ENCODE measurements around the gene SYT15. TPM values are rescaled to one million over a fixed set of nuclear protein-coding genes. Genes with fewer than 3 reads are reported as not detected.

Gene SYT15
- polyA plus RNA-seq, 2 donors, result 1.2 to 2.1 TPM

GRCh38 chr10:46544989-46545791 is 33.7 kb upstream of the SYT15 start:
- 54 to 56% methylated on average over 3 of the region's 3 CpGs for WGBS, 2 donors
- H3K27ac ChIP-seq (ENCODE audit: low read depth in 2 of 2, low read length in 1 of 2), result peak overlapping the region in 1 of 2 donors; percentile 45
- H3K4me3 ChIP-seq (ENCODE audit: low read depth in 1 of 2, low read length in 2 of 2), result no peak overlapping the region
- H3K27me3 ChIP-seq (ENCODE audit: control insufficient read depth in 1 of 2, insufficient read depth in 2 of 2, low read length in 2 of 2), result no peaks in the 10 kb centered on the region
- H3K9me3 ChIP-seq (ENCODE audit: control insufficient read depth in 2 of 2, insufficient read depth in 1 of 2, low read depth in 1 of 2, low read length in 1 of 2), result no peaks in the 10 kb centered on the region
- peaks cover 12 to 22% of the 10 kb centered on the region in 2 donors for H3K4me1 ChIP-seq (ENCODE audit: control insufficient read depth in 2 of 2, insufficient read depth in 2 of 2, low read length in 1 of 2)
- peaks cover 0 to 4% of the 10 kb centered on the region in 2 donors for H3K36me3 ChIP-seq (ENCODE audit: control insufficient read depth in 2 of 2, insufficient read depth in 2 of 2, low read length in 1 of 2)

- Histone ChIP-seq H3K27me3 (ENCODE audit: control insufficient read depth in 1 of 2, insufficient read depth in 2 of 2, low read length in 2 of 2) (no peaks in the 10 kb centered on the region), H3K4me3 (ENCODE audit: low read depth in 1 of 2, low read length in 2 of 2) (no peak overlapping the region), H3K4me1 (ENCODE audit: control insufficient read depth in 2 of 2, insufficient read depth in 2 of 2, low read length in 1 of 2) (peaks cover 9 to 22% of the 10 kb centered on the region in 2 donors), H3K36me3 (ENCODE audit: control insufficient read depth in 2 of 2, insufficient read depth in 2 of 2, low read length in 1 of 2) (peaks cover 0 to 7% of the 10 kb centered on the region in 2 donors), H3K9me3 (ENCODE audit: control insufficient read depth in 2 of 2, insufficient read depth in 1 of 2, low read depth in 1 of 2, low read length in 1 of 2) (no peaks in the 10 kb centered on the region), H3K27ac (ENCODE audit: low read depth in 2 of 2, low read length in 1 of 2) (no peak overlapping the region)
- WGBS, 2 donors, result 80% methylated on average over 5 of the region's 5 CpGs
Observed at GRCh38 chr10:46545861-46546590, 32.9 kb upstream of the SYT15 start.

- peaks cover 0 to 7% of the 10 kb centered on the region in 2 donors for H3K36me3 ChIP-seq (ENCODE audit: control insufficient read depth in 2 of 2, insufficient read depth in 2 of 2, low read length in 1 of 2)
- no peaks in the 10 kb centered on the region for H3K9me3 ChIP-seq (ENCODE audit: control insufficient read depth in 2 of 2, insufficient read depth in 1 of 2, low read depth in 1 of 2, low read length in 1 of 2)
- no peak overlapping the region for H3K27ac ChIP-seq (ENCODE audit: low read depth in 2 of 2, low read length in 1 of 2)
- H3K27me3 ChIP-seq (ENCODE audit: control insufficient read depth in 1 of 2, insufficient read depth in 2 of 2, low read length in 2 of 2), result no peaks in the 10 kb centered on the region
- 59 to 67% methylated on average over 11 of the region's 11 CpGs for WGBS, 2 donors
- H3K4me1 ChIP-seq (ENCODE audit: control insufficient read depth in 2 of 2, insufficient read depth in 2 of 2, low read length in 1 of 2), result peaks cover 5 to 22% of the 10 kb centered on the region in 2 donors
- no peak overlapping the region for H3K4me3 ChIP-seq (ENCODE audit: low read depth in 1 of 2, low read length in 2 of 2)
Observed at GRCh38 chr10:46546591-46547540, 32.1 kb upstream of the SYT15 start.

- H3K9me3 ChIP-seq (ENCODE audit: control insufficient read depth in 2 of 2, insufficient read depth in 1 of 2, low read depth in 1 of 2, low read length in 1 of 2), result no peaks in the 10 kb centered on the region
- no peaks in the 10 kb centered on the region for H3K27me3 ChIP-seq (ENCODE audit: control insufficient read depth in 1 of 2, insufficient read depth in 2 of 2, low read length in 2 of 2)
- 69 to 73% methylated on average over 11 of the region's 11 CpGs for WGBS, 2 donors
- no peak overlapping the region for H3K4me3 ChIP-seq (ENCODE audit: low read depth in 1 of 2, low read length in 2 of 2)
- H3K4me1 ChIP-seq (ENCODE audit: control insufficient read depth in 2 of 2, insufficient read depth in 2 of 2, low read length in 1 of 2), result peaks cover 3 to 23% of the 10 kb centered on the region in 2 donors
- no peak overlapping the region for H3K27ac ChIP-seq (ENCODE audit: low read depth in 2 of 2, low read length in 1 of 2)
- peaks cover 0 to 7% of the 10 kb centered on the region in 2 donors for H3K36me3 ChIP-seq (ENCODE audit: control insufficient read depth in 2 of 2, insufficient read depth in 2 of 2, low read length in 1 of 2)
Observed at GRCh38 chr10:46547541-46548497, 31.1 kb upstream of the SYT15 start.

GRCh38 chr10:46548498-46549090 is 30.3 kb upstream of the SYT15 start:
- H3K27me3 ChIP-seq (ENCODE audit: control insufficient read depth in 1 of 2, insufficient read depth in 2 of 2, low read length in 2 of 2), result no peaks in the 10 kb centered on the region
- H3K27ac ChIP-seq (ENCODE audit: low read depth in 2 of 2, low read length in 1 of 2), result no peak overlapping the region
- H3K4me3 ChIP-seq (ENCODE audit: low read depth in 1 of 2, low read length in 2 of 2), result no peak overlapping the region
- WGBS, 2 donors, result 69 to 72% methylated on average over 7 of the region's 7 CpGs
- H3K36me3 ChIP-seq (ENCODE audit: control insufficient read depth in 2 of 2, insufficient read depth in 2 of 2, low read length in 1 of 2), result peaks cover 0 to 9% of the 10 kb centered on the region in 2 donors
- H3K9me3 ChIP-seq (ENCODE audit: control insufficient read depth in 2 of 2, insufficient read depth in 1 of 2, low read depth in 1 of 2, low read length in 1 of 2), result no peaks in the 10 kb centered on the region
- H3K4me1 ChIP-seq (ENCODE audit: control insufficient read depth in 2 of 2, insufficient read depth in 2 of 2, low read length in 1 of 2), result peaks cover 3 to 23% of the 10 kb centered on the region in 2 donors

- no peaks in the 10 kb centered on the region for H3K9me3 ChIP-seq (ENCODE audit: control insufficient read depth in 2 of 2, insufficient read depth in 1 of 2, low read depth in 1 of 2, low read length in 1 of 2)
- peaks cover 0 to 9% of the 10 kb centered on the region in 2 donors for H3K36me3 ChIP-seq (ENCODE audit: control insufficient read depth in 2 of 2, insufficient read depth in 2 of 2, low read length in 1 of 2)
- peaks cover 3 to 21% of the 10 kb centered on the region in 2 donors for H3K4me1 ChIP-seq (ENCODE audit: control insufficient read depth in 2 of 2, insufficient read depth in 2 of 2, low read length in 1 of 2)
- WGBS, 2 donors, result 87 to 89% methylated on average over 31 of the region's 31 CpGs
- no peaks in the 10 kb centered on the region for H3K27me3 ChIP-seq (ENCODE audit: control insufficient read depth in 1 of 2, insufficient read depth in 2 of 2, low read length in 2 of 2)
- no peak overlapping the region for H3K27ac ChIP-seq (ENCODE audit: low read depth in 2 of 2, low read length in 1 of 2)
- no peak overlapping the region for H3K4me3 ChIP-seq (ENCODE audit: low read depth in 1 of 2, low read length in 2 of 2)
Observed at GRCh38 chr10:46549171-46550075, 29.5 kb upstream of the SYT15 start.

- Histone ChIP-seq H3K36me3 (ENCODE audit: control insufficient read depth in 2 of 2, insufficient read depth in 2 of 2, low read length in 1 of 2) (peaks cover 0 to 9% of the 10 kb centered on the region in 2 donors), H3K4me3 (ENCODE audit: low read depth in 1 of 2, low read length in 2 of 2) (no peak overlapping the region), H3K27ac (ENCODE audit: low read depth in 2 of 2, low read length in 1 of 2) (no peak overlapping the region), H3K9me3 (ENCODE audit: control insufficient read depth in 2 of 2, insufficient read depth in 1 of 2, low read depth in 1 of 2, low read length in 1 of 2) (no peaks in the 10 kb centered on the region), H3K27me3 (ENCODE audit: control insufficient read depth in 1 of 2, insufficient read depth in 2 of 2, low read length in 2 of 2) (no peaks in the 10 kb centered on the region), H3K4me1 (ENCODE audit: control insufficient read depth in 2 of 2, insufficient read depth in 2 of 2, low read length in 1 of 2) (peaks cover under 1 to 15% of the 10 kb centered on the region in 2 donors)
- 85% methylated on average over 20 of the region's 20 CpGs for WGBS, 2 donors
Observed at GRCh38 chr10:46550076-46550790, 28.7 kb upstream of the SYT15 start.

Measured in esophagus (tissue), 2 donors.